Stimulated activated CD4-positive, alpha-beta T cell treated with anti-CD3 and anti-CD28 coated beads, TNF-alpha, amount 100 ng/mL, for 24 hours (primary cell): ENCODE measurements around the gene MAU2.

Experiments used
- DNase-seq, 3 experiments: peaks; one replicate each; pipeline ENCODE4 v3.0.0-alpha.2; 2020; ENCODE audit warnings: low read depth in 3 of 3

Gene MAU2

GRCh38 chr19:19320361-19321140, at the start of gene MAU2, which contains the start of gene SUGP1:
MAU2 (plus strand) TSS chr19:19320829; CDS start chr19:19320860, 31 bp downstream.
SUGP1 (minus strand) TSS chr19:19320509; CDS start chr19:19320496, 13 bp downstream.
- peak; percentile 81 to 87 (median 82) for DNase-seq

GRCh38 chr19:19271828-19272599, 48.6 kb upstream of the MAU2 start:
- DNase-seq, result no peak

- no peak for DNase-seq
These were observed 46.5 kb upstream of the MAU2 start for GRCh38 chr19:19274146-19274545.

GRCh38 chr19:19274716-19275565, 45.7 kb upstream of the MAU2 start:
- no peak for DNase-seq

- DNase-seq, result no peak
These were observed 44.2 kb upstream of the MAU2 start for GRCh38 chr19:19276386-19276785.

- DNase-seq, result no peak
These were observed 43.8 kb upstream of the MAU2 start for GRCh38 chr19:19276851-19277250.

- DNase-seq, result no peak
These were observed 42.3 kb upstream of the MAU2 start for GRCh38 chr19:19278315-19278714.

- no peak for DNase-seq
These were observed 41.5 kb upstream of the MAU2 start for GRCh38 chr19:19279062-19279612.

GRCh38 chr19:19279853-19280252, 40.8 kb upstream of the MAU2 start:
- DNase-seq, result no peak

- no peak for DNase-seq
These were observed 40.1 kb upstream of the MAU2 start for GRCh38 chr19:19280561-19280960.

- no peak for DNase-seq
These were observed 34.9 kb upstream of the MAU2 start for GRCh38 chr19:19285686-19286085.

GRCh38 chr19:19292607-19293006, 28.0 kb upstream of the MAU2 start:
- no peak for DNase-seq

- DNase-seq, result no peak
These were observed 25.7 kb upstream of the MAU2 start for GRCh38 chr19:19294914-19295313.

- DNase-seq, result no peak
These were observed 23.5 kb upstream of the MAU2 start for GRCh38 chr19:19296953-19297689.

GRCh38 chr19:19297759-19298158, 22.9 kb upstream of the MAU2 start:
- no peak for DNase-seq

- no peak for DNase-seq
These were observed 20.0 kb upstream of the MAU2 start for GRCh38 chr19:19300613-19301012.

- DNase-seq, result no peak
These were observed 17.2 kb upstream of the MAU2 start for GRCh38 chr19:19303411-19303810.

- DNase-seq, result no peak
These were observed 16.3 kb upstream of the MAU2 start for GRCh38 chr19:19304186-19304965.

- no peak for DNase-seq
These were observed 15.6 kb upstream of the MAU2 start for GRCh38 chr19:19305066-19305465.

- no peak for DNase-seq
These were observed 14.9 kb upstream of the MAU2 start for GRCh38 chr19:19305696-19306095.
